Measurements from ENCODE around the gene C1orf146.

GRCh38 chr1:92210701-92211100 lies 7.0 kb upstream of the C1orf146 start:
- TF ChIP-seq, protein P1, sequence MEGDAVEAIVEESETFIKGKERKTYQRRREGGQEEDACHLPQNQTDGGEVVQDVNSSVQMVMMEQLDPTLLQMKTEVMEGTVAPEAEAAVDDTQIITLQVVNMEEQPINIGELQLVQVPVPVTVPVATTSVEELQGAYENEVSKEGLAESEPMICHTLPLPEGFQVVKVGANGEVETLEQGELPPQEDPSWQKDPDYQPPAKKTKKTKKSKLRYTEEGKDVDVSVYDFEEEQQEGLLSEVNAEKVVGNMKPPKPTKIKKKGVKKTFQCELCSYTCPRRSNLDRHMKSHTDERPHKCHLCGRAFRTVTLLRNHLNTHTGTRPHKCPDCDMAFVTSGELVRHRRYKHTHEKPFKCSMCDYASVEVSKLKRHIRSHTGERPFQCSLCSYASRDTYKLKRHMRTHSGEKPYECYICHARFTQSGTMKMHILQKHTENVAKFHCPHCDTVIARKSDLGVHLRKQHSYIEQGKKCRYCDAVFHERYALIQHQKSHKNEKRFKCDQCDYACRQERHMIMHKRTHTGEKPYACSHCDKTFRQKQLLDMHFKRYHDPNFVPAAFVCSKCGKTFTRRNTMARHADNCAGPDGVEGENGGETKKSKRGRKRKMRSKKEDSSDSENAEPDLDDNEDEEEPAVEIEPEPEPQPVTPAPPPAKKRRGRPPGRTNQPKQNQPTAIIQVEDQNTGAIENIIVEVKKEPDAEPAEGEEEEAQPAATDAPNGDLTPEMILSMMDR (IDR thresholded peaks at IDR 0.05) = no peak
- no peak for TF ChIP-seq POLR2AphosphoS5 (IDR thresholded peaks at IDR 0.05)

All from gastroesophageal sphincter (tissue), 3 donors.